NB4 (cell line): ENCODE results near the gene VRK3.

Experiments used
- CTCF ChIP-seq: IDR thresholded peaks from one replicate; pipeline ENCODE4 v1.5.1; 2012; ENCODE audit warnings: low read depth, low read length
- POLR2A ChIP-seq: IDR thresholded peaks from 2 replicates; pipeline ENCODE4 v1.6.1; 2011; ENCODE audit warnings: mild to moderate bottlenecking; ENCODE audit not compliant: insufficient read length; ENCODE audit errors: extremely low read depth

- no peak for TF ChIP-seq CTCF
- TF ChIP-seq POLR2A, result no peak
These were observed 27.5 kb downstream of the VRK3 start for GRCh38 chr19:49997709-49998108.
